Measurements from ENCODE around the gene FAM170B.

GRCh38 chr10:49140304-49141177 is 6.7 kb upstream of the FAM170B start:
- no peak for TF ChIP-seq POLR2AphosphoS5 (IDR thresholded peaks at IDR 0.05; ENCODE audit: borderline replicate concordance, low read depth, low read length)
- TF ChIP-seq EZH2 (IDR thresholded peaks at IDR 0.05), result no peak
